Measurements from ENCODE around the gene SMYD2. TPM values are rescaled to one million over a fixed set of nuclear protein-coding genes. Genes with fewer than 3 reads are reported as not detected.

Gene SMYD2
- total RNA-seq, 1 donor from 2014 or later: 41.6 TPM

GRCh38 chr1:214377485-214377884 is 96.5 kb downstream of the SMYD2 start:
- H3K9me3 ChIP-seq: no peaks in the 10 kb centered on the region
- DNase-seq (no peak), ATAC-seq (no peak)
- H3K4me3 ChIP-seq: no peak overlapping the region
- intact Hi-C loops (cut with DNase I): no loop called here
- H3K27ac ChIP-seq: no peak overlapping the region
- TF ChIP-seq CTCF (IDR thresholded peaks at IDR 0.05): no peak
- H3K36me3 ChIP-seq: peaks cover 20% of the 10 kb centered on the region
- H3K4me1 ChIP-seq: no peaks in the 10 kb centered on the region
- no peaks in the 10 kb centered on the region for H3K27me3 ChIP-seq (ENCODE audit: low read depth)

GRCh38 chr1:214377886-214378285 is 96.9 kb downstream of the SMYD2 start:
- TF ChIP-seq CTCF (IDR thresholded peaks at IDR 0.05): no peak
- intact Hi-C loops (cut with DNase I): no loop called here
- no peaks in the 10 kb centered on the region for H3K9me3 ChIP-seq
- H3K36me3 ChIP-seq: peaks cover 20% of the 10 kb centered on the region
- no peaks in the 10 kb centered on the region for H3K27me3 ChIP-seq (ENCODE audit: low read depth)
- no peak overlapping the region for H3K27ac ChIP-seq
- H3K4me1 ChIP-seq: no peaks in the 10 kb centered on the region
- DNase-seq (no peak), ATAC-seq (no peak)
- no peak overlapping the region for H3K4me3 ChIP-seq

- Histone ChIP-seq H3K4me3 (no peak overlapping the region), H3K27ac (no peak overlapping the region), H3K4me1 (no peaks in the 10 kb centered on the region), H3K36me3 (peaks cover 24% of the 10 kb centered on the region), H3K9me3 (no peaks in the 10 kb centered on the region), H3K27me3 (ENCODE audit: low read depth) (no peaks in the 10 kb centered on the region)
- TF ChIP-seq CTCF (IDR thresholded peaks at IDR 0.05): no peak
- DNase-seq (no peak), ATAC-seq (no peak)
- intact Hi-C loops (cut with DNase I): no loop called here
These were observed 97.5 kb downstream of the SMYD2 start for GRCh38 chr1:214378492-214378891.

GRCh38 chr1:214379236-214379970 is 98.4 kb downstream of the SMYD2 start:
- no peak for TF ChIP-seq CTCF (IDR thresholded peaks at IDR 0.05)
- peaks cover 34% of the 10 kb centered on the region for H3K36me3 ChIP-seq
- no peak overlapping the region for H3K4me3 ChIP-seq
- intact Hi-C loops (cut with DNase I): no loop called here
- H3K27me3 ChIP-seq (ENCODE audit: low read depth): no peaks in the 10 kb centered on the region
- no peaks in the 10 kb centered on the region for H3K9me3 ChIP-seq
- ATAC-seq (no peak), DNase-seq (no peak)
- no peak overlapping the region for H3K27ac ChIP-seq
- H3K4me1 ChIP-seq: no peaks in the 10 kb centered on the region

- ATAC-seq (no peak), DNase-seq (no peak)
- no peak overlapping the region for H3K27ac ChIP-seq
- intact Hi-C loops (cut with DNase I): no loop called here
- no peaks in the 10 kb centered on the region for H3K27me3 ChIP-seq (ENCODE audit: low read depth)
- TF ChIP-seq CTCF (IDR thresholded peaks at IDR 0.05): no peak
- H3K4me1 ChIP-seq: no peaks in the 10 kb centered on the region
- peaks cover 35% of the 10 kb centered on the region for H3K36me3 ChIP-seq
- no peaks in the 10 kb centered on the region for H3K9me3 ChIP-seq
- H3K4me3 ChIP-seq: no peak overlapping the region
These were observed 99.4 kb downstream of the SMYD2 start for GRCh38 chr1:214380396-214380795.

Data from lower lobe of right lung (tissue), 2 donors.